HFF-Myc (cell line): ENCODE measurements around the gene GANC.
"Not testable (repeated sequence)": the region's sequence is repeated elsewhere in the genome, so short reads cannot be mapped to it uniquely, and the experiment has no call there.

ENCODE experiments used
- DNase-seq: peaks from one replicate; pipeline ENCODE4 v3.0.0-alpha.2; 2011; ENCODE audit warnings: low read depth; ENCODE audit errors: extremely low read depth
- H3K4me3 ChIP-seq: replicated peaks from 2 replicates; pipeline ENCODE4 v1.5.1; 2011; ENCODE audit warnings: low read depth, mild to moderate bottlenecking, control low read depth, low read length
- CTCF ChIP-seq: IDR thresholded peaks from 2 replicates; pipeline ENCODE4 v1.5.1; 2012; ENCODE audit warnings: mild to moderate bottlenecking, low read depth, low read length, control low read depth; ENCODE audit errors: missing control alignments

The GANC gene

GRCh38 chr15:42329161-42329560 lies 56.2 kb downstream of the GANC start:
- no peak overlapping the region for H3K4me3 ChIP-seq
- no peak for TF ChIP-seq CTCF
- no peak for DNase-seq

GRCh38 chr15:42329992-42330391 lies 57.0 kb downstream of the GANC start:
- H3K4me3 ChIP-seq = no peak overlapping the region
- DNase-seq = no peak
- no peak for TF ChIP-seq CTCF

- H3K4me3 ChIP-seq = no peak overlapping the region
- TF ChIP-seq CTCF = no peak
- DNase-seq = no peak
Observed at GRCh38 chr15:42331235-42331634, 58.2 kb downstream of the GANC start.

- DNase-seq = no peak
- TF ChIP-seq CTCF = no peak
- no peak overlapping the region for H3K4me3 ChIP-seq
Observed at GRCh38 chr15:42332331-42332730, 59.3 kb downstream of the GANC start.

GRCh38 chr15:42335074-42335473 lies 62.1 kb downstream of the GANC start:
- no peak for TF ChIP-seq CTCF
- H3K4me3 ChIP-seq = no peak overlapping the region
- DNase-seq = no peak

- H3K4me3 ChIP-seq, DNase-seq: not testable (repeated sequence)
Observed at GRCh38 chr15:42336650-42337049, 63.6 kb downstream of the GANC start.

GRCh38 chr15:42337104-42337503 lies 64.1 kb downstream of the GANC start:
- not testable (repeated sequence) for DNase-seq, H3K4me3 ChIP-seq

GRCh38 chr15:42338500-42338899 lies 65.5 kb downstream of the GANC start:
- TF ChIP-seq CTCF = no peak
- no peak overlapping the region for H3K4me3 ChIP-seq
- no peak for DNase-seq
